ENCODE results near the gene CSRP2. TPM values are rescaled to one million over a fixed set of nuclear protein-coding genes. Genes with fewer than 3 reads are reported as not detected.

The CSRP2 gene
- total RNA-seq, 3 donors from 2014 or later = 2.5 to 13.1 (median 6.5) TPM

- Histone ChIP-seq H3K4me3 (no peak overlapping the region), H3K4me1 (ENCODE audit: low read depth) (no peaks in the 10 kb centered on the region), H3K36me3 (ENCODE audit: low read depth) (no peaks in the 10 kb centered on the region), H3K9me3 (peaks cover 8% of the 10 kb centered on the region)
- intact Hi-C loops (cut with DNase I, micrococcal nuclease) = no loop called here
- TF ChIP-seq CTCF (IDR thresholded peaks at IDR 0.05) = no peak
- ATAC-seq = no peak
- DNase-seq = no peak
Measured at GRCh38 chr12:76855271-76855670, 23.5 kb downstream of the CSRP2 start.

GRCh38 chr12:76852106-76852505 lies 26.7 kb downstream of the CSRP2 start:
- intact Hi-C loops (cut with DNase I, micrococcal nuclease) = no loop called here
- no peaks in the 10 kb centered on the region for H3K4me1 ChIP-seq (ENCODE audit: low read depth)
- DNase-seq (no peak), ATAC-seq (no peak)
- no peak for TF ChIP-seq CTCF (IDR thresholded peaks at IDR 0.05)
- no peak overlapping the region for H3K4me3 ChIP-seq
- peaks cover 8% of the 10 kb centered on the region for H3K9me3 ChIP-seq
- H3K36me3 ChIP-seq (ENCODE audit: low read depth) = no peaks in the 10 kb centered on the region

GRCh38 chr12:76848132-76848531 lies 30.7 kb downstream of the CSRP2 start:
- no peaks in the 10 kb centered on the region for H3K9me3 ChIP-seq
- DNase-seq (no peak), ATAC-seq (no peak)
- TF ChIP-seq CTCF (IDR thresholded peaks at IDR 0.05) = no peak
- peaks cover 3% of the 10 kb centered on the region for H3K4me1 ChIP-seq (ENCODE audit: low read depth)
- no peak overlapping the region for H3K4me3 ChIP-seq
- intact Hi-C loops (cut with DNase I, micrococcal nuclease) = no loop called here
- H3K36me3 ChIP-seq (ENCODE audit: low read depth) = no peaks in the 10 kb centered on the region

- Histone ChIP-seq H3K4me1 (ENCODE audit: low read depth) (peaks cover 3% of the 10 kb centered on the region), H3K36me3 (ENCODE audit: low read depth) (no peaks in the 10 kb centered on the region), H3K4me3 (no peak overlapping the region), H3K9me3 (no peaks in the 10 kb centered on the region)
- DNase-seq (no peak), ATAC-seq (no peak)
- TF ChIP-seq CTCF (IDR thresholded peaks at IDR 0.05) = no peak
- intact Hi-C loops (cut with DNase I, micrococcal nuclease) = no loop called here
Measured at GRCh38 chr12:76847260-76847659, 31.6 kb downstream of the CSRP2 start.

GRCh38 chr12:76836633-76837032 lies 42.2 kb downstream of the CSRP2 start:
- Histone ChIP-seq H3K36me3 (ENCODE audit: low read depth) (no peaks in the 10 kb centered on the region), H3K9me3 (peaks cover 2% of the 10 kb centered on the region), H3K4me1 (ENCODE audit: low read depth) (no peaks in the 10 kb centered on the region), H3K4me3 (no peak overlapping the region)
- ATAC-seq (no peak), DNase-seq (no peak)
- intact Hi-C loops (cut with DNase I, micrococcal nuclease) = no loop called here
- TF ChIP-seq CTCF (IDR thresholded peaks at IDR 0.05) = no peak

GRCh38 chr12:76830436-76830835 lies 48.4 kb downstream of the CSRP2 start:
- intact Hi-C loops (cut with DNase I, micrococcal nuclease) = no loop called here
- DNase-seq (no peak), ATAC-seq (no peak)
- Histone ChIP-seq H3K9me3 (peaks cover 2% of the 10 kb centered on the region), H3K4me3 (no peak overlapping the region), H3K36me3 (ENCODE audit: low read depth) (no peaks in the 10 kb centered on the region), H3K4me1 (ENCODE audit: low read depth) (no peaks in the 10 kb centered on the region)
- no peak for TF ChIP-seq CTCF (IDR thresholded peaks at IDR 0.05)
